ENCODE measurements around the gene TRIM48.
"Not testable (repeated sequence)": the region's sequence is repeated elsewhere in the genome, so short reads cannot be mapped to it uniquely, and the experiment has no call there.

DNA sequence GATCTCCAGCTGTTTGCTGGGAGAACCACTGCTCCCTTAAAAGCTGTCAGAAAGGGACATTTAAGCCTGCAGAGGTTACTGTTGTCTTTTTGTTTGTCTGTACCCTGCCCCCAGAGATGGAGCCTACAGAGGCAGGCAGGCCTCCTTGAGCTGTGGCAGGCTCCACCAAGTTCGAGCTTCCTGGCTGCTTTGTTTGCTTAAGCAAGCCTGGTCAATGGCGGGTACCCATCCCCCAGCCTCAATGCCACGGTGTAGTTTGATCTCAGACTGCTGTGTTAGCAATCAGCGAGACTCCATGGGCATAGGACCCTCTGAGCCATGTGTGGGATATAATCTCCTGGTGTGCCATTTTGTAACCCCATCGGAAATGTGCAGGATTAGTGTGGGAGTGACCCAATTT, 23.6 kb upstream of the TRIM48 start:
- TF ChIP-seq, protein P1, sequence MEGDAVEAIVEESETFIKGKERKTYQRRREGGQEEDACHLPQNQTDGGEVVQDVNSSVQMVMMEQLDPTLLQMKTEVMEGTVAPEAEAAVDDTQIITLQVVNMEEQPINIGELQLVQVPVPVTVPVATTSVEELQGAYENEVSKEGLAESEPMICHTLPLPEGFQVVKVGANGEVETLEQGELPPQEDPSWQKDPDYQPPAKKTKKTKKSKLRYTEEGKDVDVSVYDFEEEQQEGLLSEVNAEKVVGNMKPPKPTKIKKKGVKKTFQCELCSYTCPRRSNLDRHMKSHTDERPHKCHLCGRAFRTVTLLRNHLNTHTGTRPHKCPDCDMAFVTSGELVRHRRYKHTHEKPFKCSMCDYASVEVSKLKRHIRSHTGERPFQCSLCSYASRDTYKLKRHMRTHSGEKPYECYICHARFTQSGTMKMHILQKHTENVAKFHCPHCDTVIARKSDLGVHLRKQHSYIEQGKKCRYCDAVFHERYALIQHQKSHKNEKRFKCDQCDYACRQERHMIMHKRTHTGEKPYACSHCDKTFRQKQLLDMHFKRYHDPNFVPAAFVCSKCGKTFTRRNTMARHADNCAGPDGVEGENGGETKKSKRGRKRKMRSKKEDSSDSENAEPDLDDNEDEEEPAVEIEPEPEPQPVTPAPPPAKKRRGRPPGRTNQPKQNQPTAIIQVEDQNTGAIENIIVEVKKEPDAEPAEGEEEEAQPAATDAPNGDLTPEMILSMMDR (IDR thresholded peaks at IDR 0.05): not testable (repeated sequence)
- TF ChIP-seq POLR2A, POLR2AphosphoS5 (IDR thresholded peaks at IDR 0.05): not testable (repeated sequence)

Data from gastroesophageal sphincter (tissue), 3 donors.